ENCODE results near the gene OBP2B.
"Not testable (repeated sequence)": the region's sequence is repeated elsewhere in the genome, so short reads cannot be mapped to it uniquely, and the experiment has no call there.

OBP2B gene

GRCh38 chr9:133208880-133209300 is at the start of gene OBP2B:
TSS of gene OBP2B (minus strand) at chr9:133209250. CDS start at chr9:133209199, 51 bp downstream.
- DNase-seq = not testable (repeated sequence)

GRCh38 chr9:133258061-133259015 is 49.3 kb upstream of the OBP2B start:
- no peak for DNase-seq

GRCh38 chr9:133257465-133257956 is 48.5 kb upstream of the OBP2B start:
- DNase-seq = no peak

GRCh38 chr9:133256686-133257091 is 47.6 kb upstream of the OBP2B start:
- no peak for DNase-seq

DNA sequence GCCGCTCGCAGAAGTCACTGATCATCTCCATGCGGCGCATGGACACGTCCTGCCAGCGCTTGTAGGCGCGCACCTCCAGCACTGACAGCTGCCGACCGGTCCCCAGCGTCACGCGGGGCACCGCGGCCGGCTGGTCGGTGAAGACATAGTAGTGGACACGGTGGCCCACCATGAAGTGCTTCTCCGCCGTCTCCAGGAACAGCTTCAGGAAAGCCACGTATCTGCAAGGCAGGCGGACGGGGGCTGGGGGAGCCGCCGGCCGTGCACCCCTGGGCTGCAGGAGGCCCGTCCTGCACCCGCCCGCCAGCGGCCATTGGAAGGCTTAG is 47.0 kb upstream of the OBP2B start:
- no peak for DNase-seq

DNA sequence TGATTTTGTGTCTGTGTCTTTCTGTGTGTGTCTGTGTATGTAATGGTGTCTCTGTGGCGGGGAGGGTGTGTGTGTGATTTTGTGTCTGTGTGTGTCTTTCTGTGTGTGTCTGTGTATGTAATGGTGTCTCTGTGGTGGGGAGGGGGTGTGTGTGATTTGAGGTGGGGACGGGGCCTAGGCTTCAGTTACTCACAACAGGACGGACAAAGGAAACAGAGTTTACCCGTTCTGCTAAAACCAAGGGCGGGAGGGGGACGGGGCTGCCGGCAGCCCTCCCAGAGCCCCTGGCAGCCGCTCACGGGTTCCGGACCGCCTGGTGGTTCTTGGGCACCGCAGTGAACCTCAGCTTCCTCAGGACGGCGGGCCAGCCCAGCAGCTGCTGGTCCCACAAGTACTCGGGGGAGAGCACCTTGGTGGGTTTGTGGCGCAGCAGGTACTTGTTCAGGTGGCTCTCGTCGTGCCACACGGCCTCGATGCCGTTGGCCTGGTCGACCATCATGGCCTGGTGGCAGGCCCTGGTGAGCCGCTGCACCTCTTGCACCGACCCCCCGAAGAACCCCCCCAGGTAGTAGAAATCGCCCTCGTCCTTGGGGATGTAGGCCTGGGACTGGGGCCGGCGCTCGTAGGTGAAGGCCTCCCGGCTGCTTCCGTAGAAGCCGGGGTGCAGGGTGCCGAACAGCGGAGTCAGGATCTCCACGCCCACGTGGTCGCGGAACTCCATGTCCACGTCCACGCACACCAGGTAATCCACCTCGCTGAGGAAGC is 46.5 kb upstream of the OBP2B start:
- DNase-seq = no peak

DNA sequence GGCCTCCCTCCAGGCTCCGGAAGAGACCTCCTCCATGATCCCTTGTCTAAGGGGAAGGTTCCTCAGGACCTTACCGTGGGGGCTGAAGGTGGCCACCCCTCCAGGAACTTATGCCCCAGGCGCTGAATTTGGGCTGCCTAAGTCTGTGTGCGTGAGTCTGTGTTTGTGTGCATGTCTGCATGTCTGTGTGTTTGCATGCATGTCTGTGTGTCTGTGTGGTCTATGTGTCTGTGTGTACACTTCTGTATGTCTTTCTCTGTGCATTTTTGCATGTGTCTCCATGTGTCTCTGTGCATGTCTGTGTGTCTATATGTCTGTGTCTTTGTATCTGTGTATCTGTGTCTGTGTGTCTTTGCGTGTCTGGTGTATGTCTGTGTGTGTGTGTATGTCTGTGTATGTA is 45.4 kb upstream of the OBP2B start:
- DNase-seq = no peak

DNA sequence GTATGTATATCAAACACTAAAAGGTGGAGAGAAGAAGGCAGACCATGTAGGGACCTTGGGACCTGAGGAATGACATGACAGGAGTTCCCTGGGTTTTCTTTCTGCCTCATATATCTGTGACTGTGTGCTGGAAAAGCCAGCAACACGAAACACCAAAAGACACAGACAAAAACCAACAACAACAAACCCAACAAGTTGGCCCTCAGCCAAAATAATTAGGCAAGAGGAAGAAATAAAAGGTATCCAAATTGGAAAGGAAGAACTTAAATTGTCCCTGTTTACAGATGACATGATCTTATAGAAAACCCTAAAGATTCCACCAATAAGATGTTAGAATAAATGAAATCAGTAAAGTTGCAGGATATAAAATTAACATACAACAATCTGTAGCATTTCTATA is 44.2 kb upstream of the OBP2B start:
- DNase-seq = no peak

DNA sequence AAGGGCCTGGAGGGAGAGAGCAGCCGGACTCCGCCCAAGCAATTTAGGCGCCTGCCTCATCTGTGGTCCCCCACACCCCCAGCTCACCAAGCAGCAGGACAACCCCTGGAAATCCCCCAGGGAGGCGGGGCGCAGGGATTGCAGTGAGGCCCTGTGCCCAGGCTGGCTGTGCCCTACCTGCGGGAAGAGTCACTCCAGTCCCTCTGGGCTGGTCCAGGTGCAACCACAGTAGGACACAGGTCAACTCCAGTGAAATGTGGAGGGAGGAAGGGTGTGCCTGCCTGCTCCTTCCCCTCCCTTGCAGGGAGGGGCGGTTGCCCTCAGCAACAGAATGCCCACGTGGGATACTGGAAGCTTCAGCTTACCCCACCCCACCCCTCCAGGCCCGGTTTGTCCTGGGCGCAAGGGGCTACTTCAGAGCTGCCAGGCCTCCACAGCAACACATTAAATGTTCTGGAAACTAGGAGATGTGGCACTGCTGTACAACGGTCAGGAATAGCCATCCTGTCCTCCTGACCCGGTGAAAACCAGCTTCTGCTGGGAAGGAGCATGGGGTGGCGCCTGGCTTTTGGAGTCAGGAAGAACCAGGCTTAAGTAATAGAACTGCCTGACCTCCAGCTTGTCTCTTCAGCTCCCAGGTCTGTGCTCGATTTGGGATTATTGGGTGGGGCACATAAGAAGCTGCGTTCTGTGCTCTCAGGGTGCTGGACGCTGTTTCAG is 43.4 kb upstream of the OBP2B start:
- no peak for DNase-seq

GRCh38 chr9:133251773-133252172 is 42.7 kb upstream of the OBP2B start:
- DNase-seq = no peak

GRCh38 chr9:133251221-133251620 is 42.2 kb upstream of the OBP2B start:
- not testable (repeated sequence) for DNase-seq

DNA sequence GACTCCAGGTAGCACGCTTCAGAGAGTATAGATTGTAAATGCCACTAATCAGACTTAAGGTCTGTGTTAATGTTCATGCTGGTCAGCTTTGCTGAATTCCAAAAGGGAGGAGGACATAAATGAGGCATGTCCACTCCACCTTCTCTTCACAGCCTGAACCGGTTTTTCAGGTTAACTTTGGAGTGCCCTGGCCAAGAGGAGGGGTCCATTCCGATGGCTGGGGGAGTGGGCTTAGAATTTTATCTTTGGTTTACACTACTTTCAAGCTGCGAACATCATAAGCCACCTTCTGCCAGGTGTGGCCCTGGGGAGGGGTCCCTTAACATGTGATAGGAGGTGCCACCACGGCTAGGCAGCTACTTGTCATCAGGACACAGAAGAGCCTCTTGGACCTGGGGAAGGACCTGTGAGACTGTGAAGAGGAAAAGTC is 41.7 kb upstream of the OBP2B start:
- no peak for DNase-seq

GRCh38 chr9:133249337-133249736 is 40.3 kb upstream of the OBP2B start:
- no peak for DNase-seq

GRCh38 chr9:133248726-133249295 is 39.8 kb upstream of the OBP2B start:
- DNase-seq = no peak

GRCh38 chr9:133247632-133248031 is 38.6 kb upstream of the OBP2B start:
- DNase-seq = no peak

DNA sequence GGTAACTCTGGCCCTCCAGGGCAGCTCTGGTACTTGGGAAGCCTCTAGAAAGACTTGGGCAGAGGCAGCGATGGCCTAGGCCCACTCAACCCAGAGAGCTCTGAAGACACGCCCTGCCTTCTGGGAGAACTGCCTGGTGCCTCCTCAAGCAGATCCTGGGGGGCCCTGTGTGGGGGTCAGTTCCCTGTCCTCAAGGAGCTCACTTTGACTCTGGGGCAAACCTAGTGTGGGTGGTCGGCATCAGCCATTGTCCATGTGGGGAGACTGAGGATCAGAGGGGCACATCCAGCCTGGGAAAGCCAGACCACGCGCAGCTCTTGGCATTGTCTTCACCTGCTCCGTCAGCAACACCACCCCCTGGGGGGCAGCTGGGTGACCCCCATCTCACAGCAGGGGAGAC is 37.9 kb upstream of the OBP2B start:
- no peak for DNase-seq

GRCh38 chr9:133246562-133246961 is 37.5 kb upstream of the OBP2B start:
- no peak for DNase-seq

DNA sequence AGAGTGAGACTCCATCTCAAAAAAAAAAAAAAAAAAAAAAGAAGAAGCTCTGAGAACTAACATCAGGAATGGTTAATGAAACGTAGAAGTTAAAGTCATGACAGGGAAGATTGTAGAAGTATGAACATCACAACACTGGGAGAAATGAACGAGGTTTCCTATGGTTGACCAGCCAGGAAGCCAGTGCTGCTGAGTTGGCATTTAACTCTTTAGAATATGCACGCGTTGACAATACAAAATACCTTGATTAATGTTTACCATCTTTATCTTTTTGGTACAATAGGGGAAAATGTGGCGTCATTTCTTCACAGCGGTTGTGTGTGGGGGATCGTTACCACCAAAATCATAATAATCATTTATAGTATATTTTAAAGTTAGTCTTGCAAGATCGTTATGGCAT is 33.9 kb upstream of the OBP2B start:
- no peak for DNase-seq

DNA sequence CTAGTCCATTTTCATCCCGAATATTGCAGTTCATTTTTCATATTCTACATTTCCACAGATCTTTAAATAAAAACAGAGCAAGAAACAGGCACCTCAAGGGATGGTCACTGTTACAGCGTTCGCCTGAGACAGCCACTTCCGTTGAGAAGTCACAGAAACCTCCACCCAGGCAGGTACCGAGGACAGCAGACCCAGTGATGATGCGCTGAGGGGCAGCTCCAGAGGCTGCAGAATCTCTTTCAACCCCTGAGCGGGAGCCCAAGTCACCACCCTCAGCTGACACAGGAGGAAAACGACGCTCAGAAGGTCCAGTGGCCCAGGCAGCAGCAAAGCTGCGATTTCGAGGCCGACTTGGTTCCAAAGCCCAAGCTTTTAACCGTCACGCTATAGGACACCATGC is 33.2 kb upstream of the OBP2B start:
- no peak for DNase-seq

- no peak for DNase-seq
Observed at GRCh38 chr9:133239533-133240090, 30.6 kb upstream of the OBP2B start.

DNA sequence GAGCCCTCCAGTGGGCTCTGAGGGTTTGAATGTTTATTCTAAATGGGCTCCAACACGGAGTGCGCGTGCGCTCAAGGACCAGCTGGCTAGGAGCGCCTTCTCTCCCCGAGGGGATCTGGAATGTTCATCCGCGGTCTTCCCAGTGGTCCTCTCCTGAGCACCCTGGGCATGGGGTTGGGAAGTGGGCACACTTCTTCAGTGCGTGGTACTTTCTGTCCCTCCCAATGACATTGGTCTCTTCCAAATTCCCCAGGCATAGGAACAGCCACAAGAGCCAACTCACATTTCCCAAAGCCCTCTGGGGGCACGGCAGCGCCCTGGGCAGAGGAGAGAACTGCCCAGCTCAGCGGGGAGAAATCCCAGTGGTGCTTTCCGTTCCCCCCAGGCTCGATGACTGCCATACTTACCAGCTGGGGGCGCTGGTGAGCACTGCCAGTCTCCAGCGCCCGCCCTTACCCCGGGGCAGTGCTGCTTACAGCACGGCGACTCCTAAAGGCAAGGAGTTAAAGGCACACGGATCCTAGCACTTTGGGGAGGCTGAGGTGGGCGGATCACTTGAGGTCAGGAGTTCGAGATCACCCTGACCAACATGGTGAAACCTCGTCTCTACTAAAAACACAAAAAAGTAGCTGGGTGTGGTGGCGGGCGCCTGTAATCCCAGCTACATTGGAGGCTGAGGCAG is 29.9 kb upstream of the OBP2B start:
- DNase-seq = peak; percentile 67 to 76

Measured in CD4-positive, alpha-beta T cell treated with Interferon alpha-2 for 1 hour (primary cell).